ENCODE measurements around the gene PRX.

Gene PRX

DNA sequence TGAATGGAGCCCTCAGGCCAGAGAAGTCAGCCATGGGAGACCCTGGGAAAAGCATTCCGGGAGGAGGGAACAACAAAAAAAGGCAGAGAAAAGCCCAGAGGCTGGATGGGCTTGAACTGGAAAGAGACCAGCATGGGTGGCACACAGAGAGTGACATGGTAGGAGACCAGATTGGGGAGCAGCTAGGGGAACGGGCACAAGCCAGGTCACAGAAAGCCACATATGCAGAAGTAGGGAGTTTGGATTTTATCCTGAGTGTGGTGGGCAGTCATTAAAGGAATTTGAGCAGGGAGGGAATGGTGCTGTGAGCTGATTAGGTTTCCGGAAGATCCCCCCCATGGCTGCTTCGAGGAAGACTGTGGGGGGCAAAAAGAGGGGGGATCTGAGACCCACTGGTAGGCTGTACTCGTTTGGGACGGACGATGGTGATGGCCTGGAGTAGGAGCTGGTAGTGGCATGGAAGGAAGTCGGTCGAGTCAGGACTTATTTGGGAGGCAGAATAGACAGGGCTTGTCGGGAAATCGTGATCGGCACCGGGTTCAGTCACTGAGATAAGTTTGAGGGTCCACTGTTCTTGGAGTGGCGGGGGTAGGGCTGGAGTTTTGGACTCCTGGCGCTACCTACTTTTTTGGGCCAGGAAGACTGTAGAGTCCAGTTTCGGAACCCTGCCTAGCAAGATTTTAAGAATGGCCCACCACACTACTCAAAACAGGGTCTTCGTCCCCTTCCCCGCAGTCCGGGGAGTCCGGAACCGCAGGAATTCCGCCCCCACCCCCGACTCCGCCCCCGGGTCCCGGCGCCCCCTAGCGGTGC is 11.7 kb upstream of the PRX start:
- DNase-seq (ENCODE audit: low read depth, low spot score), result peak; percentile 24
- H3K4me3 ChIP-seq (ENCODE audit: low read depth, low read length), result peak overlapping the region; percentile 71
- in situ Hi-C loops (cut with HindIII; ENCODE audit: low sequenced_read_pairs), result no loop called here
- TF ChIP-seq, protein P1, sequence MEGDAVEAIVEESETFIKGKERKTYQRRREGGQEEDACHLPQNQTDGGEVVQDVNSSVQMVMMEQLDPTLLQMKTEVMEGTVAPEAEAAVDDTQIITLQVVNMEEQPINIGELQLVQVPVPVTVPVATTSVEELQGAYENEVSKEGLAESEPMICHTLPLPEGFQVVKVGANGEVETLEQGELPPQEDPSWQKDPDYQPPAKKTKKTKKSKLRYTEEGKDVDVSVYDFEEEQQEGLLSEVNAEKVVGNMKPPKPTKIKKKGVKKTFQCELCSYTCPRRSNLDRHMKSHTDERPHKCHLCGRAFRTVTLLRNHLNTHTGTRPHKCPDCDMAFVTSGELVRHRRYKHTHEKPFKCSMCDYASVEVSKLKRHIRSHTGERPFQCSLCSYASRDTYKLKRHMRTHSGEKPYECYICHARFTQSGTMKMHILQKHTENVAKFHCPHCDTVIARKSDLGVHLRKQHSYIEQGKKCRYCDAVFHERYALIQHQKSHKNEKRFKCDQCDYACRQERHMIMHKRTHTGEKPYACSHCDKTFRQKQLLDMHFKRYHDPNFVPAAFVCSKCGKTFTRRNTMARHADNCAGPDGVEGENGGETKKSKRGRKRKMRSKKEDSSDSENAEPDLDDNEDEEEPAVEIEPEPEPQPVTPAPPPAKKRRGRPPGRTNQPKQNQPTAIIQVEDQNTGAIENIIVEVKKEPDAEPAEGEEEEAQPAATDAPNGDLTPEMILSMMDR (IDR thresholded peaks at IDR 0.05; ENCODE audit: low read depth, low read length), result no peak

GRCh38 chr19:40423938-40424337 is 10.8 kb upstream of the PRX start:
- peak overlapping the region; percentile 71 for H3K4me3 ChIP-seq (ENCODE audit: low read depth, low read length)
- TF ChIP-seq, protein P1 (IDR thresholded peaks at IDR 0.05; ENCODE audit: low read depth, low read length), result no peak
- DNase-seq (ENCODE audit: low read depth, low spot score), result no peak
- in situ Hi-C loops (cut with HindIII; ENCODE audit: low sequenced_read_pairs), result no loop called here

- TF ChIP-seq, protein P1 (IDR thresholded peaks at IDR 0.05; ENCODE audit: low read depth, low read length), result no peak
- DNase-seq (ENCODE audit: low read depth, low spot score), result no peak
- no peak overlapping the region for H3K4me3 ChIP-seq (ENCODE audit: low read depth, low read length)
- in situ Hi-C loops (cut with HindIII; ENCODE audit: low sequenced_read_pairs), result no loop called here
Measured at GRCh38 chr19:40422748-40423566, 9.8 kb upstream of the PRX start.

GRCh38 chr19:40421993-40422747 is 9.0 kb upstream of the PRX start:
- in situ Hi-C loops (cut with HindIII; ENCODE audit: low sequenced_read_pairs), result no loop called here
- TF ChIP-seq, protein P1 (IDR thresholded peaks at IDR 0.05; ENCODE audit: low read depth, low read length), result no peak
- H3K4me3 ChIP-seq (ENCODE audit: low read depth, low read length), result no peak overlapping the region
- no peak for DNase-seq (ENCODE audit: low read depth, low spot score)

DNA sequence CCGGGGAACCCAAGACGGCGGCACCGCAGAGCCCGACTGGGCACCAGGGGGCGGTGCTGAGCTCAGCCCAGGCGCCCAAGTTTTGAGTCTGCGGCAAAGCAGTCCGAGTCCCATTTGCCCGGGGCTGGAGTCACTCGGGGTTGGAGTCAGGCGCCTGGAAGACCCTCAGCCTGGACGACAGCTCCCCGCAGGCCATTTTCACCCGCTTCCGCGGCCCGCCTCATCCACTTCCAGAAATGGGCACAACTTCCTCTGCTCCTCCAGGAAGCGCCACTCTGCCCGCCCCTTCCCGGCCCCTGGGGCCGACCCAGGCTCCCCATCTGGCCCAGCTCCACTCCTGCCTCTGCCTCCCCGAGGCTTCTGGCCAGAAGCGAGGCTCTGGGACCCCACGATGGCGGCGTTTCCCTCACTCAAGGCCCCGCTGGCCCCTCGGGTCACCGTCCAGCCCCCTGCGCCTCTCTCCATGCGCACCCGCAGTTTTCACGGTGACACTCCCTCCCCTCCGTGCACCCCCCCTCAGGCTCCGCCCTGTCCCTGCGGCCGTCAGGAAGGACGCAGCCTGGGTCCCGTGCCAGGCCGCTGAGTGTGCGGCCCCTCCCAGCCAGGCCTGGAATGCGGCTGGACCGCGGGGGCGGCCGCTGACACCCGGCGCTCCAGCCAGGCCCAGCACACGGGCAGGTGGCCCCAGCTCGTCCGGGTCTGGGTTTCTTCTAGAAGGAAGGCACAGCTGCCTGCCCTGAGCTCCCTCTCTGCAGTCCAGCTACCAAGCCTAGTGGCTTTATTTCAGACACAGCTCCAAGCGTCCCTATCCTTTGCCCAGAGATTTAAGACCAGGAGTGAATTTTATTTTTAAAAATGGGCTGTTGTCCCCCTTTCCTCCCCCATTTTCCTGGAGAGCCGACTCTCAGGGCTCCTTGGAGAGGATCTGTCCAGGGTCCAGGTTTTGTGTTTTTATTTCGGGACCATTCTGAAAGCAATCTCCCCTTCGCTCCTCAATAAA is 7.9 kb upstream of the PRX start:
- DNase-seq (ENCODE audit: low read depth, low spot score), result peak; percentile 95
- H3K4me3 ChIP-seq (ENCODE audit: low read depth, low read length), result peak overlapping the region; percentile 57
- TF ChIP-seq, protein P1 (IDR thresholded peaks at IDR 0.05; ENCODE audit: low read depth, low read length), result peak; percentile 99
- in situ Hi-C loops (cut with HindIII; ENCODE audit: low sequenced_read_pairs), result no loop called here

All from astrocyte of the spinal cord (primary cell).